GM12878 (cell line): ENCODE data around the gene NEMP2. TPM values are rescaled to one million over a fixed set of nuclear protein-coding genes. Genes with fewer than 3 reads are reported as not detected.

Experiments used
- ATAC-seq: fragments of 200-7000 bp; cut with Tn5 transposase; 3 replicates; pipeline ENCODE4 v1.9.1; 2020; ENCODE audit warnings: mild to moderate bottlenecking, moderate library complexity
- BruUV-seq: library from RNA; stranded (reverse); fragments of 400-500 nt; replicated peaks from 2 replicates; lab custom pipeline; 2021; lab: Mats Ljungman, UMichigan
- CTCF ChIA-PET: fragments of 300-600 bp; sonication (Branson Sonifier 250); formaldehyde crosslinking; extraction: SDS; loops from one replicate; lab custom pipeline; 2021; ENCODE audit warnings: inconsistent platforms; lab: Yijun Ruan, JAX
- POLR2A ChIA-PET: fragments of 350-600 bp; formaldehyde crosslinking; extraction: SDS; loops from one replicate; lab custom pipeline; 2021; ENCODE audit warnings: inconsistent platforms; lab: Charles Lee
- RAD21 ChIA-PET: fragments of 300-600 bp; sonication (Branson Sonifier 250); formaldehyde crosslinking; loops from one replicate; lab custom pipeline; 2023; ENCODE audit warnings: antibody characterized with exemption; ENCODE audit not compliant: unreplicated experiment; lab: Charles Lee
- SMC1A ChIA-PET: fragments of 300-600 bp; sonication (Branson Sonifier 250); formaldehyde crosslinking; loops from one replicate; lab custom pipeline; 2023; ENCODE audit not compliant: unreplicated experiment, uncharacterized antibody; lab: Charles Lee
- DNase-seq: peaks from one replicate; pipeline ENCODE4 v3.0.0-alpha.2; 2011; ENCODE audit warnings: low read depth, low spot score
- FAIRE-seq: peaks from 3 replicates; lab custom pipeline; 2011; peaks lifted over from hg19 to GRCh38; lab: Jason Lieb, UNC
- H2AFZ ChIP-seq: 2 replicates; pipeline ENCODE4 v1.6.0; 2011; ENCODE audit warnings: low read depth, low read length, control low read depth; ENCODE audit not compliant: control insufficient read depth
- H3K27ac ChIP-seq: 2 replicates; pipeline ENCODE4 v1.5.1; 2011; ENCODE audit warnings: control low read depth; ENCODE audit not compliant: control insufficient read depth, insufficient read depth
- H3K27me3 ChIP-seq, 2 experiments: replicated peaks in 1 of 2; 2 replicates each; pipeline versions ENCODE4 v1.6.0 to v1.6.1; 2011; ENCODE audit warnings: low read length in 1 of 2; ENCODE audit not compliant: control insufficient read depth in 2 of 2, insufficient read depth in 2 of 2
- H3K36me3 ChIP-seq, 2 experiments: 2 replicates each; pipeline ENCODE4 v1.5.1; 2011; ENCODE audit warnings: low read length in 1 of 2; ENCODE audit not compliant: control insufficient read depth in 2 of 2, insufficient read depth in 2 of 2
- H3K4me1 ChIP-seq: 2 replicates; pipeline ENCODE4 v1.6.1; 2011; ENCODE audit warnings: mild to moderate bottlenecking, low read length, moderate library complexity, mixed read lengths; ENCODE audit not compliant: control insufficient read depth, insufficient read depth
- H3K4me2 ChIP-seq: 2 replicates; pipeline ENCODE4 v1.6.0; 2011; ENCODE audit warnings: control low read depth; ENCODE audit not compliant: control insufficient read depth, insufficient read depth
- H3K4me3 ChIP-seq: fragments of 200-600 bp; sonication (generic); 2 replicates; pipeline ENCODE4 v1.5.1; 2016
- H3K79me2 ChIP-seq: 2 replicates; pipeline ENCODE4 v1.6.0; 2011; ENCODE audit warnings: low read length; ENCODE audit not compliant: control insufficient read depth, insufficient read depth
- H3K9ac ChIP-seq: 2 replicates; pipeline ENCODE4 v1.8.0; 2011; ENCODE audit warnings: low read length, control low read depth, mixed read lengths; ENCODE audit not compliant: control insufficient read depth, insufficient read depth
- H3K9me3 ChIP-seq: replicated peaks from 3 replicates; pipeline ENCODE4 v1.5.1; 2011; ENCODE audit warnings: mild to moderate bottlenecking, low read length; ENCODE audit not compliant: control insufficient read depth, insufficient read depth
- H4K20me1 ChIP-seq: 2 replicates; pipeline ENCODE4 v1.6.0; 2011; ENCODE audit not compliant: control insufficient read depth, insufficient read depth
- CBX3 ChIP-seq: fragments of 200-600 bp; sonication (generic); IDR thresholded peaks from 2 replicates; pipeline ENCODE4 v1.6.1; 2016; ENCODE audit warnings: low read depth, borderline replicate concordance
- CEBPB ChIP-seq, 2 experiments: fragments of 150-350 bp in 1 of 2; IDR thresholded peaks; 2 replicates each; pipeline ENCODE4 v1.6.1; 2012 to 2014; ENCODE audit warnings: low read depth in 2 of 2, low read length in 2 of 2, borderline replicate concordance in 1 of 2, inconsistent platforms in 1 of 2
- CHD2 ChIP-seq: IDR thresholded peaks from 2 replicates; pipeline ENCODE4 v1.6.1; 2011; ENCODE audit warnings: low read depth, low read length, improper control_type of control experiment, borderline replicate concordance
- CREM ChIP-seq: IDR thresholded peaks from 2 replicates; pipeline ENCODE4 v1.6.1; 2014; ENCODE audit warnings: antibody characterized with exemption, low read depth
- E2F4 ChIP-seq: IDR thresholded peaks from 2 replicates; pipeline ENCODE4 v1.6.1; 2012; ENCODE audit warnings: low read depth, low read length, improper control_type of control experiment
- FOXK2 ChIP-seq: fragments of 450-650 bp; IDR thresholded peaks from 2 replicates; pipeline ENCODE4 v1.6.1; 2017; ENCODE audit warnings: mild to moderate bottlenecking, moderate library complexity
- JUNB ChIP-seq: IDR thresholded peaks from 2 replicates; pipeline ENCODE4 v1.6.1; 2016; ENCODE audit warnings: antibody characterized with exemption, mild to moderate bottlenecking
- MXI1 ChIP-seq: fragments of 150-350 bp; IDR thresholded peaks from 2 replicates; pipeline ENCODE4 v1.6.1; 2011; ENCODE audit warnings: low read depth, mild to moderate bottlenecking, inconsistent platforms, low read length, improper control_type of control experiment
- NR2C1 ChIP-seq: fragments of 450-650 bp; IDR thresholded peaks from 2 replicates; pipeline ENCODE4 v1.6.1; 2017; ENCODE audit warnings: antibody characterized with exemption, mild to moderate bottlenecking, moderate library complexity
- NR2F1 ChIP-seq: fragments of 450-650 bp; conservative IDR thresholded peaks from 2 replicates; pipeline ENCODE4 v1.6.1; 2017; ENCODE audit warnings: mild to moderate bottlenecking
- RAD51 ChIP-seq: fragments of 450-650 bp; IDR thresholded peaks from 2 replicates; pipeline ENCODE4 v1.6.1; 2016; ENCODE audit warnings: moderate library complexity, mild to moderate bottlenecking, inconsistent platforms
- in situ Hi-C: fragments of 300-500 bp; cut with MboI; formaldehyde crosslinking; loops from 9 replicates; pipeline ENCODE4 v1.14.3; 2018; ENCODE audit warnings: mixed read lengths
- intact Hi-C: fragments of 100-400 bp; cut with micrococcal nuclease; formaldehyde crosslinking; loops from one replicate; pipeline ENCODE4 v1.14.2; 2022; ENCODE audit not compliant: unreplicated experiment
- polyA plus RNA-seq, 11 experiments: library from polyadenylated mRNA; depleted of rRNA in 4 of 11; unstranded in 6 of 11; stranded (reverse) in 5 of 11; fragments of >200 nt; fragmentation: Nextera tagmentation in 4 of 11; fragmentation: Illumina TruSeq in 1 of 11; extraction: Ambion mirVana in 4 of 11; extraction: Trizol in 1 of 11; gene quantifications; 1 replicate in 1 of 11; 2 replicates in 10 of 11; pipeline versions ENCODE4 v1.2.1 to v1.2.3, GENCODE V29; 2011 to 2016; ENCODE audit warnings: inconsistent platforms in 2 of 11, missing spikeins in 2 of 11, low read depth in 1 of 11
- total RNA-seq, 4 experiments: library from RNA; depleted of rRNA in 3 of 4; stranded (reverse); fragments of >200 nt in 3 of 4; fragmentation: Illumina TruSeq in 1 of 4; extraction: Trizol in 1 of 4; gene quantifications; 2 replicates each; pipeline versions ENCODE4 v1.2.1 to v1.2.3, GENCODE V29; 2013 to 2021

Gene NEMP2
- total and polyA plus RNA-seq, 10 of the 15 experiments (the other 5 are each of a cell fraction or from before 2014, with no cell fraction given), result 2.3 to 14.0 (median 8.1) TPM

GRCh38 chr2:190486037-190486623 lies 48.4 kb downstream of the NEMP2 start (continued):
- no peak for TF ChIP-seq CHD2

- no peaks in the 10 kb centered on the region for H3K79me2 ChIP-seq
- FAIRE-seq, result no peak
- intact Hi-C loops, result no loop called here
- no peak overlapping the region for H3K4me2 ChIP-seq
- ChIA-PET RAD21 (interaction anchor here (0.6 kb wide), 1 partner anchor 225 kb away, joined by 3 read pairs; no protein-coding TSS in a partner anchor), CTCF (interaction anchor here (1.3 to 1.4 kb wide), 2 partner anchors 67 to 197 kb away, joined by 3 read pairs; no protein-coding TSS in a partner anchor), SMC1A (interaction anchor here (0.6 to 1.6 kb wide), 5 partner anchors 25 to 710 kb away, joined by 3 to 4 read pairs (median 3); no protein-coding TSS in a partner anchor), POLR2A (no interaction called here)
- no peak overlapping the region for H3K4me3 ChIP-seq
- DNase-seq, result no peak
- H4K20me1 ChIP-seq, result no peaks in the 10 kb centered on the region
- no peak overlapping the region for H3K27ac ChIP-seq
- ATAC-seq, result no peak
- no TSS peak for BruUV-seq
- H3K36me3 ChIP-seq, result peaks cover 0 to 8% of the 10 kb centered on the region in 2 experiments; a peak in 1 of 4 replicates
- no peak overlapping the region for H3K9ac ChIP-seq
- in situ Hi-C loops, result no loop called here
- TF ChIP-seq FOXK2 (no peak), RAD51 (no peak), NR2F1 (no peak), NR2C1 (no peak), MXI1 (no peak), CEBPB (IDR thresholded peaks at IDR 0.05; ENCODE audit: borderline replicate concordance in 1 of 2, low read depth in 2 of 2, low read length in 2 of 2) (no peak), CBX3 (no peak), JUNB (no peak), E2F4 (no peak), CREM (no peak)
- no peaks in the 10 kb centered on the region for H3K27me3 ChIP-seq
- H3K9me3 ChIP-seq, result no peaks in the 10 kb centered on the region; the same call in 2 of the 3 replicates
- H3K4me1 ChIP-seq, result no peaks in the 10 kb centered on the region
- H2AFZ ChIP-seq, result no peak overlapping the region
These were observed 52.1 kb downstream of the NEMP2 start for GRCh38 chr2:190482451-190482850.
